NCI-H345 treated with DMSO at 0.1 percent for 48 hours (cell line): ENCODE measurements around the gene EFCAB9.

Source experiments
- DNase-seq: peaks from one replicate; lab custom pipeline; 2025; ENCODE audit not compliant: unreplicated experiment; lab: John Stamatoyannopoulos, UW

EFCAB9 gene

DNA sequence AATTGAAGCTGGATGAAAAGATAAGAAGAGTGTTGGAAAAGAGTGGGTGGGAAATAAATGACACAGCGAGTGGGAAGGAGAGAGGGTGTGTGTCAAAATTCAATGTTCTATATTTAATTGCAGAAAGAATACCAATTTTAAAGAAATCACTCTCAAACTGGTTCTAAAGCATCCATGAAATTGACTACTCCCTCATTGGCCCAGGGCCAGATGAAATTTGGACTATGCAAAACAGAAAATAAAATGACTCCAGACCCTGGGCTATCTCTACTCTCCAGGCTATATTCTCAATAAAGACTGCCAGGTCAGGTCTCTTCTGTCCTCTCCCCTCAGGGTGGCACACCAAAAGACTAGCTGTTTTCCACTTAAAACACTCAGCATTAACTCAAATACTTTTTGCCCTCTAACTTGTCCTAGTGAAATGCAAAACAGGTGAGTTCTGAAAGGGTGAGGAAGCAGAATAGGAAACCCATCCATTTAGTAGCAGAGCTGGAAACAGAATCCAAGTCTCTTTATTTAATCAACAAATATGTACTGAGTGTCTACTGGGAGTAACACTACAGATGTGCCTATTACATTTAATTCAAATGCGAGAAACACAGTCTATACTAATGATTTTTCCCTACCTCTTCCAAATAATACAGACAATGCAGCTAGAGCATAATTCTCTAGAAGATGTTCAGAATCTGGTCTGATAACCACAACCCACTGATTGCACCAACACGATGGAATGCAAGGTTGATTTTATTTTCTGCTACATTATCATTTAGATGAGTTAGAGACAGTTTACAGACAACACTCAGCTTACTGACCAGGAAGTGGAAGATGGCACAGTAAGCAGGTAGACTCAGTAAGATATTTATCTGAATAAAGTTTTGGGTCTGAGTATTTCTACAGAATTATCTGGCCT is 42.1 kb downstream of the EFCAB9 start:
- DNase-seq = no peak

DNA sequence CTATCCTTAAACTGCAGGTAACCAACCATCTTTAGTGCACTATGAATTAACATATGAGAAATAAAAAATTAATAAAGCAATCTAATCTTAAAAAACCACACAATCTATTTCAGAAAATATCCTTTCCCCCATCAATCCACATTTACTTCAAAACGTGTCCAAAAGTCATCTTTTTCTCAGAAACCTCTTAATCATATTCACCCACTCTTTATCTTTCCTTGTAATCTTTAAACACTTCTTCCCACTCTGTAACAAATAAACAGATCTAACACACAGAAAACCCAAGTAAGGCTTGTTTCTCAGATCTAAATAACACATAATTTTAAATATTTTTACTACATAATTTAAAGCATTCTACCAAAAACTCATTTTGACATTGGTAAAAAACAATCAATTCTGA is 44.4 kb downstream of the EFCAB9 start:
- no peak for DNase-seq

DNA sequence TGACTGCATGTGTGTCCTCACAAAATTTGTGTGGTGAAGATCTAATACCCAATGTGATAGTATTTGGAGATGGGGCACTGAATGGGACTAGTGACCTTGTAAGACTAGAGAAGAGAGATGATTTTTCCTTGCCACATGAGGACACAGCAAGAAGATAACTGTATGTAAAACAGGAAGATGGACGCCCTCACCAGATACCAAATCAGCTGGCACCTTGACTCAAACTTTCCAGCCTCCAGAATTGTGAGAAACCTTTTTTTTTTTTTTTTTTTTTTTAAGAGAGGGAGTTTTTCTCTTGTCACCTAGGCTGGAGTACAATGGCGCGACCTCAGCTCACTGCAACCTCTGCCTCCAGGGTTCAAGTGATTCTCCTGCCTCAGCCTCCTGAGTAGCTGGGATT is 49.3 kb downstream of the EFCAB9 start:
- no peak for DNase-seq

DNA sequence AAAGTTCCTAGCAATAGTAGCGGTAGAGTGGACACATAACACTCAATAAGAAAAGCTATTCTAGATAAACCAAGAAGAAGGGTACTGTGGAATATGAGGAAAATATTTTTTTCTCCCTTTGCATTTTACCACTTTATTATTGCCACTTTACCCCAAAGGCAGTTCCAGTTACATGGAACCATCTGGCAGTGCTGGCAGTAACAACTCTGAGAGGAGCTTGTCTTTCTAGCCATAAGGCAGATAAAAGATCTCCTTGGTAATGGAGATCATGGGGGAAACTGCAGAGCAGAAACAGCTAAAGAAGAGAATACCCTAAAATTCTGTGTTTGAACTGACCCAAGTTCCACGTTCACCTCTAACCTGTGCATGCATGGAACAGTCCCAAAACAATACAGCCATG is 51.1 kb downstream of the EFCAB9 start:
- DNase-seq = no peak

DNA sequence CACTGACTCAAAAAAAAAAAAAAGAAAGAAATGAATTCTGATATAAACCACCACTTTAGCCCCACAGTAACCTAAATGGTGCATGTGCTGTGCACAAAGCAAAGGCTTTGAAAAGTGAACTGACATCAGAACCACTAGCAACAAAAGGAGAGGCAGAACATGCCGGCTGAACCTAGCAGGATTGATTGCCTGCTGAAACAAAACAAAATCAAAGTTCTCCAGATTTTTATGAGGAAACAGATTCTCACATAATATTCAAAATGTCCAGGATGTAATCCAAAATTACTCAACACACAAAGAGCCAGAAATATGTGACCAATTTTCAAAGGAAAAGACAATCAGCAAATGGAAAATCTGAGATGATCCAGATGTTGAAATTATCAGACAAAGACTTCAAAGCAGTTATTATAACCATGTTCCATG is 51.7 kb downstream of the EFCAB9 start:
- no peak for DNase-seq

DNA sequence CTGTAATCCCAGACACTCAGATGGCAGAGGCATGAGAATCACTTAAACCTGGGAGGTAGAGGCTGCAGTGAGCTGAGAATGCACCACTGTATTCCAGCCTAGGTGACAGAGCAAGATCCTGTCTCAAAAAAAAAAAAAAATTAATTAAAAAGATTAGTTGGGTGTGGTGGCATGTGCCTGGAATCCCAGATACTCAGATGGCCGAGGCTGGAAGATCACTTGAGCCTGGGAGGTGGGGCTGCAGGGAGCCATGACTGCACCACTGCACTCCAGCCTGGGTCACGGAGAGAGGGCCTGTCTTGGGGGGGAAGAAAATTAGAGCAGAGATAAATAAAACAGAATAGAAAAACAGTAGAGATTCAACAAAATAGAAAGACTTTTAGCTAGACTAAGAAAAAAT is 54.7 kb downstream of the EFCAB9 start:
- no peak for DNase-seq

DNA sequence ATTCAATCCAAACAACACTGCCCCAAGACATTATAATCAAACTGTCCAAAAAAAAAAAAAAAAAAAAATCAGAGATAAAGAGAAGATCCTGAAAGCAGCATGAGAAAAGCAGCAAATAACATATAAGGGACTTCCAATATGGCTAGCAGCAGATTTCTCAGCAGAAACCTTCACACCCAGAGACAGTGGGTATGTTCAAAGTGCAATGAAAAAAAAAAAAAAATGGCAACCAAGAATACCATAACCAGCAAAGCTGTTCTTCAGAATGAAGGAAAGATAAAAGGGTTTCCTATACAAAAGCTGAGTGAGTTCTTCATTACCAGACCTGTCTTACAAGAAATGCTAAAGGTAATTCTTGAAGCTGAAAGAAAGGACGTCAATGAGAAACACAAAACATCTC is 57.4 kb downstream of the EFCAB9 start:
- no peak for DNase-seq

DNA sequence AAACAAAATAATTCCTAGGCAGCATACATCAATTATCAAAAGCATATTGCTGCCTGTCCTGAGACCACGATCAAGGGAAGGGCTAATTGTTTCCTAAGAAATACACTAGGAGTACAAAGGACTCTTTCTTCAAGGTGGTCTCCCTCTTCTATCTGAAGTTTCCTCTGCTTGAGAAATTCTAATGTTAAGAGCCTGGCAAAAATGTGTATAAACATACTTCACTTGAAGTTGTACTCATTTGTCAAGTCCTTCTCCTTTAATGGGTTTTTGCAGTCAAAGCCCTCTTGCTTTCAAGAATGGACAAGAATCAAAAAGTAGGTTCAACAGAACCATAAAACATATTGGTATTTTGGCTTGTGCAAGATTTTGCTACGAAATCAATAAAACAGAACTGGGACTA is 58.5 kb downstream of the EFCAB9 start:
- no peak for DNase-seq
